Endothelial cell of umbilical vein (primary cell): ENCODE results near the gene ATXN7. TPM values are rescaled to one million over a fixed set of nuclear protein-coding genes. Genes with fewer than 3 reads are reported as not detected.

Experiments
- BruUV-seq: library from RNA; stranded (reverse); fragments of 400-500 nt; replicated peaks from 2 replicates; lab custom pipeline; 2021; lab: Mats Ljungman, UMichigan
- CTCF ChIA-PET: fragments of 300-600, 350-600 bp; sonication (Branson Sonifier 250); formaldehyde crosslinking; loops from one replicate; lab custom pipeline; 2021; ENCODE audit warnings: antibody characterized with exemption, inconsistent platforms; lab: Charles Lee
- POLR2A ChIA-PET: fragments of 300-600, 350-600 bp; sonication (Branson Sonifier 250); formaldehyde crosslinking; loops from one replicate; lab custom pipeline; 2021; ENCODE audit warnings: antibody characterized with exemption, inconsistent platforms; lab: Charles Lee
- DNase-seq: peaks from one replicate; pipeline ENCODE4 v3.0.0-alpha.2; 2011; ENCODE audit warnings: low read depth, low spot score
- FAIRE-seq: peaks from 2 replicates; lab custom pipeline; 2011; peaks lifted over from hg19 to GRCh38; lab: Jason Lieb, UNC
- H2AFZ ChIP-seq: 2 replicates; pipeline ENCODE4 v1.6.0; 2012; ENCODE audit warnings: low read depth, low read length, control low read depth, inconsistent platforms
- H3K27ac ChIP-seq: 2 replicates; pipeline ENCODE4 v1.5.1; 2011; ENCODE audit warnings: low read depth, mild to moderate bottlenecking, control low read depth, low read length, moderate library complexity; ENCODE audit not compliant: insufficient read depth
- H3K27me3 ChIP-seq, 2 experiments: 2 replicates each; pipeline versions ENCODE4 v1.6.0 to v1.6.1; 2011; ENCODE audit warnings: low read length in 2 of 2, mixed read lengths in 1 of 2; ENCODE audit not compliant: control insufficient read depth in 2 of 2, insufficient read depth in 2 of 2
- H3K36me3 ChIP-seq, 2 experiments: 2 replicates in 1 of 2; 3 replicates in 1 of 2; pipeline ENCODE4 v1.5.1; 2011; ENCODE audit warnings: low read length in 2 of 2, mild to moderate bottlenecking in 1 of 2, moderate library complexity in 1 of 2; ENCODE audit not compliant: control insufficient read depth in 2 of 2, insufficient read depth in 2 of 2; ENCODE audit errors: extremely low read depth in 1 of 2
- H3K4me1 ChIP-seq: 3 replicates; pipeline ENCODE4 v1.5.1; 2011; ENCODE audit warnings: mild to moderate bottlenecking, low read length; ENCODE audit not compliant: control insufficient read depth, insufficient read depth; ENCODE audit errors: extremely low read depth
- H3K4me2 ChIP-seq: 2 replicates; pipeline ENCODE4 v1.6.1; 2011; ENCODE audit warnings: low read length, control low read depth, mixed read lengths; ENCODE audit not compliant: insufficient read depth
- H3K4me3 ChIP-seq, 3 experiments: fragments of 200-600 bp in 1 of 3; sonication (generic), shearing (Covaris generic) in 1 of 3; replicated peaks in 1 of 3; 2 replicates each; pipeline ENCODE4 v1.5.1; 2011 to 2016; ENCODE audit warnings: control low read depth in 3 of 3, low read length in 3 of 3, mild to moderate bottlenecking in 2 of 3, inconsistent platforms in 1 of 3, low read depth in 1 of 3, moderate library complexity in 1 of 3; ENCODE audit not compliant: insufficient read depth in 1 of 3
- H3K79me2 ChIP-seq: 2 replicates; pipeline ENCODE4 v1.6.0; 2012; ENCODE audit warnings: low read length, inconsistent platforms; ENCODE audit not compliant: control insufficient read depth, insufficient read depth
- H3K9ac ChIP-seq: replicated peaks from 2 replicates; pipeline ENCODE3; 2011; ENCODE audit warnings: low read length, control low read depth; ENCODE audit not compliant: insufficient read depth; ENCODE audit errors: extremely low read depth
- H3K9me1 ChIP-seq: replicated peaks from 3 replicates; pipeline ENCODE4 v1.6.0; 2011; ENCODE audit warnings: mild to moderate bottlenecking, low read length; ENCODE audit not compliant: control insufficient read depth, insufficient read depth; ENCODE audit errors: extremely low read depth
- H3K9me3 ChIP-seq: replicated peaks from 2 replicates; pipeline ENCODE4 v1.5.1; 2012; ENCODE audit warnings: low read length, inconsistent platforms; ENCODE audit not compliant: control insufficient read depth, insufficient read depth
- H4K20me1 ChIP-seq: replicated peaks from 2 replicates; pipeline ENCODE3; 2011; ENCODE audit warnings: mild to moderate bottlenecking, low read length; ENCODE audit not compliant: control insufficient read depth, insufficient read depth; ENCODE audit errors: extremely low read depth
- CTCF ChIP-seq, 2 donors: IDR thresholded peaks; 1 replicate in 1 of 2; 2 replicates in 1 of 2; pipeline ENCODE4 v1.5.1; 2011; ENCODE audit warnings: low read length in 2 of 2, mild to moderate bottlenecking in 2 of 2, moderate library complexity in 2 of 2, control low read depth in 1 of 2, inconsistent platforms in 1 of 2, low read depth in 1 of 2; ENCODE audit not compliant: insufficient read depth in 1 of 2; ENCODE audit errors: extremely low read depth in 1 of 2
- EZH2 ChIP-seq: IDR thresholded peaks from 2 replicates; pipeline ENCODE4 v1.6.1; 2012; ENCODE audit warnings: borderline replicate concordance, low read depth, mild to moderate bottlenecking, moderate library complexity, low read length, inconsistent platforms; ENCODE audit not compliant: severe bottlenecking
- FOS ChIP-seq: IDR thresholded peaks from 2 replicates; pipeline ENCODE4 v1.6.1; 2011; ENCODE audit warnings: mild to moderate bottlenecking, low read length, moderate library complexity, borderline replicate concordance; ENCODE audit not compliant: insufficient read depth
- GATA2 ChIP-seq: IDR thresholded peaks from 2 replicates; pipeline ENCODE4 v1.7.0; 2011; ENCODE audit warnings: low read depth, mild to moderate bottlenecking, moderate library complexity, mixed read lengths, low read length; ENCODE audit not compliant: insufficient read length, insufficient read depth
- JUN ChIP-seq: IDR thresholded peaks from 2 replicates; pipeline ENCODE4 v1.6.1; 2011; ENCODE audit warnings: borderline replicate concordance, low read depth; ENCODE audit not compliant: insufficient read length, insufficient read depth
- MAX ChIP-seq: IDR thresholded peaks from 2 replicates; pipeline ENCODE4 v1.6.1; 2011; ENCODE audit not compliant: insufficient read depth, insufficient read length
- MYC ChIP-seq: IDR thresholded peaks from one replicate; pipeline ENCODE4 v1.6.1; 2011; ENCODE audit warnings: mild to moderate bottlenecking, low read depth, low read length
- POLR2A ChIP-seq: IDR thresholded peaks from 2 replicates; pipeline ENCODE4 v1.6.1; 2012; ENCODE audit warnings: low read depth, mild to moderate bottlenecking, control low read depth, low read length
- POLR2AphosphoS5 ChIP-seq: IDR thresholded peaks from 2 replicates; pipeline ENCODE4 v1.6.1; 2012; ENCODE audit warnings: low read depth, mild to moderate bottlenecking, control low read depth, low read length, moderate library complexity; ENCODE audit not compliant: insufficient read depth
- dilution Hi-C: fragments of 300-500 bp; cut with MboI; formaldehyde crosslinking; loops from one replicate; pipeline ENCODE4 v1.15.0; 2019; ENCODE audit warnings: low sequenced_read_pairs; ENCODE audit not compliant: extremely low pct_ligation_motif_present
- intact Hi-C: fragments of 100-400 bp; cut with micrococcal nuclease; formaldehyde crosslinking; loops from one replicate; pipeline ENCODE4 v1.10.0; 2022
- polyA plus RNA-seq, 4 experiments: library from polyadenylated mRNA; depleted of rRNA in 3 of 4; stranded (reverse) in 3 of 4; unstranded in 1 of 4; fragments of >200 nt; gene quantifications; 2 replicates each; pipeline versions ENCODE4 v1.2.1 to v1.2.3, GENCODE V29; 2011 to 2012; ENCODE audit warnings: missing spikeins in 1 of 4
- total RNA-seq: library from RNA; stranded (reverse); gene quantifications from 2 replicates; pipeline ENCODE4 v1.2.3, GENCODE V29; 2021

The ATXN7 gene
- total and polyA plus RNA-seq, 2 donors (not counting 3 experiments of a cell fraction or from before 2014, with no cell fraction given), result 21.2 to 34.7 TPM

GRCh38 chr3:63920001-63920400 is 56.3 kb downstream of the ATXN7 start:
- no peaks in the 10 kb centered on the region for H3K9me1 ChIP-seq
- H4K20me1 ChIP-seq, result no peaks in the 10 kb centered on the region
- ChIA-PET POLR2A (no interaction called here), CTCF (interaction anchor here (1.3 kb wide), 1 partner anchor 42 kb away, joined by 4 read pairs; no protein-coding TSS in a partner anchor)
- H3K36me3 ChIP-seq, result peaks cover 5 to 6% of the 10 kb centered on the region in 2 experiments
- no peak overlapping the region for H3K4me2 ChIP-seq
- H3K9me3 ChIP-seq, result no peaks in the 10 kb centered on the region
- peaks cover 31% of the 10 kb centered on the region for H3K79me2 ChIP-seq
- DNase-seq (no peak), FAIRE-seq (no peak)
- H3K4me1 ChIP-seq, result no peaks in the 10 kb centered on the region
- intact Hi-C loops (no loop called here), dilution Hi-C loops (no loop called here)
- no TSS peak for BruUV-seq
- no peak overlapping the region for H2AFZ ChIP-seq
- H3K9ac ChIP-seq, result no peak overlapping the region
- H3K27ac ChIP-seq, result no peak overlapping the region
- no peaks in the 10 kb centered on the region for H3K27me3 ChIP-seq
- TF ChIP-seq MYC (no peak), CTCF (IDR thresholded peaks at IDR 0.05; ENCODE audit: extremely low read depth in 1 of 2, insufficient read depth in 1 of 2, low read depth in 1 of 2, low read length in 2 of 2) (no peak), MAX (no peak), FOS (no peak), EZH2 (no peak), POLR2AphosphoS5 (no peak), POLR2A (no peak), JUN (no peak), GATA2 (no peak)
- no peak overlapping the region for H3K4me3 ChIP-seq
